ENCODE results near the gene POLR1E. TPM values are rescaled to one million over a fixed set of nuclear protein-coding genes. Genes with fewer than 3 reads are reported as not detected.

POLR1E gene
- total RNA-seq, 1 experiment from 2014 or later: 45.8 TPM

DNA sequence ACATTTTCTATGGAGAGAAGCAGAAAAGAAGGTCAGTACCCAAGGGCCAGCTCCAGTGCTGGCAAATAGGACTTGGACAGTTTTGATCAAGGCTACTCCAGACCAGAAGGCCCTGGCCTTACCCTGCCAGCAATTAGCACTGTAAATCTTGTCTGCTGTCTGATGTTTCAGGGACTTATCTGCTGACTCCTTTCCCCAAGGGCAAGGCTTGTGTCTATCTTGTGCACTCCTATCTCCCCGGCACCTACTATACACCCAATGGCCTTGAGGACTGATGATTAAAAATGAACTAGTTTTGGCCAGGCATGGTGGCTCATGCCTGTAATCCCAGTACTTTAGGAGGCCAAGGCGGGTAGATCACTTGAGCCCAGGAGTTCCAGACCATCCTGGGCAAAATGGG lies 37.2 kb downstream of the POLR1E start:
- Mint-ChIP-seq H3K9me3 (no peaks in the 10 kb centered on the region), H3K4me1 (no peaks in the 10 kb centered on the region), H3K36me3 (ENCODE audit: insufficient read depth in 1 of 3, low read depth in 3 of 3) (peaks cover 10 to 68% (median 67%) of the 10 kb centered on the region in 3 experiments), H3K27ac (no peak overlapping the region), H3K4me3 (no peak overlapping the region), H3K27me3 (ENCODE audit: low read depth) (no peaks in the 10 kb centered on the region)
- Histone ChIP-seq H3K79me2 (ENCODE audit: insufficient read depth, low read length) (no peaks in the 10 kb centered on the region), H3K23me2 (ENCODE audit: insufficient read length, low read depth, low read length, poor library complexity, severe bottlenecking) (no peaks in the 10 kb centered on the region), H3K4me2 (ENCODE audit: insufficient read depth, insufficient read length, low read length) (no peak overlapping the region), H2BK120ac (ENCODE audit: low read depth, low read length, poor library complexity, severe bottlenecking) (no peak overlapping the region), H3K14ac (ENCODE audit: insufficient read depth, low read length) (no peak overlapping the region), H4K91ac (ENCODE audit: insufficient read length, low read depth, low read length) (no peak overlapping the region), H3K23ac (ENCODE audit: insufficient read length, low read depth, low read length) (no peak overlapping the region), H2BK12ac (ENCODE audit: insufficient read length, low read depth, low read length) (no peak overlapping the region), H2BK5ac (ENCODE audit: insufficient read length, low read length) (no peak overlapping the region), H3T11ph (ENCODE audit: low read length) (no peak overlapping the region), H4K20me1 (ENCODE audit: control insufficient read depth, insufficient read depth, insufficient read length) (no peaks in the 10 kb centered on the region), H4K8ac (replicated peaks; ENCODE audit: insufficient read length, low read depth, low read length) (no peak overlapping the region), H4K5ac (ENCODE audit: insufficient read length, low read depth, low read length) (no peak overlapping the region), H2AK5ac (ENCODE audit: insufficient read length, low read length) (no peak overlapping the region), H3K4ac (ENCODE audit: low read depth, low read length) (no peak overlapping the region), H3K79me1 (ENCODE audit: insufficient read depth, low read depth, low read length, poor library complexity, severe bottlenecking) (no peaks in the 10 kb centered on the region), H3K4me1 (ENCODE audit: insufficient read depth, low read length) (no peaks in the 10 kb centered on the region), H3K18ac (ENCODE audit: insufficient read length, low read depth, low read length) (no peak overlapping the region), H2BK15ac (ENCODE audit: low read depth, low read length) (no peak overlapping the region), H2AFZ (ENCODE audit: low read length) (no peak overlapping the region), H3K27me3 (ENCODE audit: insufficient read depth, low read length) (no peaks in the 10 kb centered on the region), H3K9me3 (ENCODE audit: control insufficient read depth, low read depth, low read length) (no peaks in the 10 kb centered on the region), H3K9ac (ENCODE audit: extremely low read depth, insufficient read length, low read length) (no peak overlapping the region), H2BK20ac (ENCODE audit: low read depth, low read length, poor library complexity, severe bottlenecking) (no peak overlapping the region), H3K27ac (ENCODE audit: insufficient read length, low read depth, low read length) (no peak overlapping the region), H3K56ac (ENCODE audit: insufficient read length, low read depth, low read length) (no peak overlapping the region)
- WGBS (ENCODE audit: extremely low coverage, insufficient read length, low lambda C conversion rate): no CpG with 5 or more reads among the region's 2 CpGs
- no peak for TF ChIP-seq CTCF (conservative IDR thresholded peaks at IDR 0.05)
- DNase-seq: no peak
